GM12801 (cell line): ENCODE data around the gene PTPN11.

Source experiments
- TF ChIP-seq, protein P1 (sequence below): IDR thresholded peaks from one replicate; pipeline ENCODE4 v1.5.1; 2011; ENCODE audit warnings: control low read depth; ENCODE audit not compliant: insufficient read length; ENCODE audit errors: extremely low read depth

The PTPN11 gene

GRCh38 chr12:112418608-112419296 is at the start of gene PTPN11:
Gene PTPN11 (plus strand): TSS chr12:112418947. CDS start chr12:112419112, 165 bp downstream.
- TF ChIP-seq, protein P1, sequence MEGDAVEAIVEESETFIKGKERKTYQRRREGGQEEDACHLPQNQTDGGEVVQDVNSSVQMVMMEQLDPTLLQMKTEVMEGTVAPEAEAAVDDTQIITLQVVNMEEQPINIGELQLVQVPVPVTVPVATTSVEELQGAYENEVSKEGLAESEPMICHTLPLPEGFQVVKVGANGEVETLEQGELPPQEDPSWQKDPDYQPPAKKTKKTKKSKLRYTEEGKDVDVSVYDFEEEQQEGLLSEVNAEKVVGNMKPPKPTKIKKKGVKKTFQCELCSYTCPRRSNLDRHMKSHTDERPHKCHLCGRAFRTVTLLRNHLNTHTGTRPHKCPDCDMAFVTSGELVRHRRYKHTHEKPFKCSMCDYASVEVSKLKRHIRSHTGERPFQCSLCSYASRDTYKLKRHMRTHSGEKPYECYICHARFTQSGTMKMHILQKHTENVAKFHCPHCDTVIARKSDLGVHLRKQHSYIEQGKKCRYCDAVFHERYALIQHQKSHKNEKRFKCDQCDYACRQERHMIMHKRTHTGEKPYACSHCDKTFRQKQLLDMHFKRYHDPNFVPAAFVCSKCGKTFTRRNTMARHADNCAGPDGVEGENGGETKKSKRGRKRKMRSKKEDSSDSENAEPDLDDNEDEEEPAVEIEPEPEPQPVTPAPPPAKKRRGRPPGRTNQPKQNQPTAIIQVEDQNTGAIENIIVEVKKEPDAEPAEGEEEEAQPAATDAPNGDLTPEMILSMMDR, result no peak

DNA sequence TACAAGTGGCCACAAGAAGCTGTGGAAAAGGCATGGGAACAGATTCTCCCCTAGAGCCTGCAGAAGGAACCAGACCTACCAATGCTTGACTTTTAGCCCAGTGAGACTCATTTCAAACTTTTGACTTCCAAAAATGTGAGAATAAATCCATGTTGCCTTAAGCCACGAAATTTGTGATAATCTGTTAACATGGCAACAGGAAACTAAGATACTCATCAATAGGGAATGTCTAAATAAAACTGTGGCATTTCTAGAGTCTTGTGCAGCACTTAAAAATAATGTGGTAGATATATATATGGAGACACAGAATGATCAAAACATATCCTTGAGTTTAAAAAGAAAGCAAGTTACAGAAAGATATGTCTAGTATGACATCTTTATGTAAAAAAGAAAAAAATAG is 48.5 kb upstream of the PTPN11 start:
- TF ChIP-seq, protein P1, result no peak

GRCh38 chr12:112370868-112371510 is 47.8 kb upstream of the PTPN11 start:
- TF ChIP-seq, protein P1, result no peak

DNA sequence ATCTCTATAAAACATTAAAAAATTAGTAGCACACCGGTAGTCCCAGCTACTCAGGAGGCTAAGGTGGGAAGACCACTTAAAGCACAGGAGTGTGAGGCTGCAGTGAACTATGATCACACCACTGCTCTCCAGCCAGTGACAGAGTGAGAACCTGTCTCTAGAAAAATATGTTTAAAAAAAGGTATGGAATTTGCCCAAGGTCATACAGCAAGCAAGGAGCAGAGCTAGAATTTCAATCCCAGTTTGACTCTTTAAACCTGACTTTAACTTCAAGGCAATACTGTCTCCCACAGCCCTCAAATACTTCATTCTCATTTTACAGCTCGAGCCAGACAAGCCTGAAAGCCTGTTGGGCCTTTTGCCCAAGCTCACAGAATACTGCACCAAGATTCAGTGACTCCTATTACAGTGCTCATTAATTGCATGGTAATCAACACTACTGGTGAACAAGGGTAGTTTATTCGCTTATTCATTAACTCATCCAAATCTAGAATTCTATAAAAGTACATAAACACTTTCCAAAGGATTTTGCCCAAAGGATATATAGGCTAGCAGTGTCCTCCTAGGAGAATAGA is 44.5 kb upstream of the PTPN11 start:
- TF ChIP-seq, protein P1, result no peak

DNA sequence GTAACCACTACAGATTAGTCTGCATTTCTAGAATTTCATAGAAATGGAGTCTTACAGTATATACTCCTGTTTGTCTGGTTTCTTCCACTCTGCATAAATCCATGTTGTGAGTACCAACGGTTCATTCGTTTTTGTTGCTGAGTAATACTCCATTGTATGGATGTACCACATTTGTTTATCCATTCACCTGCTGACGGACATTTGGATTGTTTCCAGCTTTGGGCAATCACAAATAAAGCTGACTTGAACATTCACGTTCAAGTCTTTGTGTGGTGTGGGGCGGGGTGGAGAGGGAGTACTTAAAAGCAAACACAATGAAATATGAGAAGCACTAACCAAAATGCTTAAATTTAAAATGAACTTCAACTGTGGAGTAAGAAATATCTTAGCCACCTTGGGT is 43.6 kb upstream of the PTPN11 start:
- TF ChIP-seq, protein P1, result no peak

DNA sequence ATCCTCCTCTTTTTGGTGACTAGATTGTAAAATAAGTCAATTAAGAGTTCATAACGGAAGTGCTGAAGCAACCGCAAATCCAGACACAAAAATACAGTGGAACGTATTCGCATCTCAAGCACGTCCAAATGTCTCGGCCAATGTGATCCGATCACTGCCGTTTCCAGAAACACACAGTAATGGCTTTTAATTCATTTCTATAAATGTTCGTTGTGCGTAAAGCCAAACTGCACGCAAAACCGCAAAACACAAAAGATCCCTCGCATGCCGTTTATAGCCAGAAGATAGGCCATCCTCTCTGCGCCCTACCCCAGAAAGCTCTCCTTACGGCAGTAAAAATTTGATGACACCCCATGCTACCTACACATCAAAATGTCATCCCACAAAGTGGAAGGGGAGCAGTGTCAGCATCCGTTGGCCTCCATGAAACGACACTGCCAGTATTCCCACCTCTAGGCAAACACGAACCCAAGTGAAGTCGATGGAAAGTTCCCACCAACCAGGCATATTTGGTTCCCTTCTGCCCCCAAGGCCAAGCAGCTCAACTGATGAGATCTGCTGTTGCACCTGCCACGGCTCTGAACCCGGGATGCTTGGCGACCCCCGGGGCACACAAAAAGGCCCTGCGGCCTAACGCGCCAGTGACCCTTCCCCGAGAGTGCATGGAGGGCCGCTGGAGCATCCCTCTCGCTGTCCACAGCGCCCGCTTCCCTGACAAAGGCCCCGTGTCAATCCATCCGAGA is 37.9 kb upstream of the PTPN11 start:
- TF ChIP-seq, protein P1, result no peak

- TF ChIP-seq, protein P1, result no peak
Measured at GRCh38 chr12:112381406-112381882, 37.3 kb upstream of the PTPN11 start.
